SKM-1 (cell line): ENCODE results near the gene ICAM5.

Experiments used
- DNase-seq: peaks from one replicate; lab custom pipeline; 2025; ENCODE audit not compliant: unreplicated experiment; lab: John Stamatoyannopoulos, UW

ICAM5 gene

GRCh38 chr19:10317045-10317856 lies 27.5 kb downstream of the ICAM5 start:
- no peak for DNase-seq

DNA sequence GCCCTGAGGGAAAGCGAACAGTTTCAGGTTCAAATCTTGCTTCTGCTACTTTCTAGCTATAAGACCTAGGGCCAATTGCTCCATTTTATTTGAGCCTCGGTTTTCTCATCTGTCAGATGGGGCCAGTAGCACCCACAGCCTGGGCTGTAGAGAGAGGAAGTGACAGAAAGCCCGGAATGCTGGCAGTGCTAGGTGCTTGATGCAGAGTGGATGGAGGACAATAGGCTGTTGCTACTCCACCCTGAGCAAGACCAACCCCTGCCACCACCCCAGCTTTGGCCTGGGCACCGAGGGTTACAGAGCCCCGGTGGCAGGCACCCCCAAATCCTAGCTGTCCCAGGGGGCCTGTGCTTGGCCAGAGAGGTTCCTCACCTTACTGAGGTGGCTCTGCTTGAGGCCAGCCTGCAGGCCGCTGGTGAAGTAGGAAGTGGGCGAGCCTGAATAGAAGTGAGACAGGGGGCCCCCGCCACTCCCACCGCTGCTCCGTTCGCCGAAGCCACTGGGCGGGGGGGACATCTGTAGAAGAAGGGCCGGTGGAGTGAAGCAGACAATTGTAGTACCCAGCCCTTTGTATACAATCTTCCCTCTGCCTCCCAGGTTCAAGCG lies 28.2 kb downstream of the ICAM5 start:
- DNase-seq: no peak

- no peak for DNase-seq
These were observed 29.3 kb downstream of the ICAM5 start for GRCh38 chr19:10318807-10319682.

DNA sequence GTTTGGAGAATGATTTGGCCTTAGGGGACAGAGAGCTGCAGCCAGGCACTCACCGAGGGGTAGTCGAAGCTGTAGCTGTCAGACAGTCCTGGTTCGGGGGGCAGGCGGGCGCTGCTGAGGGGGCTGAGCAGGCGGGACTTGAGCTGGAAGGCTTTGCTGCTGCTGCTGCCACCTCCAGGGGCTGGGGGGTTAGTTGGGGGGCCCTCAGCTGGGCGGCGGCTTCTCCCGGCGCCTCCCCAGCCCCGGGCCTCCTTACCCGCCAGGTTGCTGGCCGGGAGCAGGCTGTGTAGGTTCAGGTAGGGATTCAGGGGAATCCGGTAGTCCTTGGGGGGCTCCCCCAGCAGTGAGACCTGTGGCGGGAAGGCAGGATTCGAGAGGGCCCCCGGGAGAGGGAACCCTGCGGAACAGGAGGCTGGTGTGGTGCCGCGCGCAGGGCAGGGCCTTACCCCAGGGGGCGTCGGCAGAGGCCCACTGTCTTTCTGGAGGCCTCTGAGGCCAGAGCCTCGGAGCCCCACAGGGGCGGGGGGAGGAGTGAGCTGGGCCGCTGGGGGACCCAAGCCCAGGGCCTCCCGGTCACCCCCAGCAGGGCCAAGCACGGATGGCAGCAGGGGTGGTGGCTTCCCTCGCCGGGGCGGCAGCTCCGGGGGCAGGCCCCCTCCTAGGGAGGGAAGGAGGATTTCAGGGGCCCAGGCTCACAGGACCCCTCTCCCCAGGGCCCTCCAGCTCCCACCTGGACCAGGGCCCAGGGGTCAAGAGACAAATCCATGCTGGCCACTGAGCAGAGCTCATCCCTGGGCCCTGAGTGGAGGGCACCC lies 31.1 kb downstream of the ICAM5 start:
- DNase-seq: no peak

GRCh38 chr19:10321417-10321797 lies 31.7 kb downstream of the ICAM5 start:
- DNase-seq: no peak

- no peak for DNase-seq
These were observed 32.4 kb downstream of the ICAM5 start for GRCh38 chr19:10321874-10322835.

GRCh38 chr19:10325732-10326131 lies 36.0 kb downstream of the ICAM5 start:
- DNase-seq: no peak

DNA sequence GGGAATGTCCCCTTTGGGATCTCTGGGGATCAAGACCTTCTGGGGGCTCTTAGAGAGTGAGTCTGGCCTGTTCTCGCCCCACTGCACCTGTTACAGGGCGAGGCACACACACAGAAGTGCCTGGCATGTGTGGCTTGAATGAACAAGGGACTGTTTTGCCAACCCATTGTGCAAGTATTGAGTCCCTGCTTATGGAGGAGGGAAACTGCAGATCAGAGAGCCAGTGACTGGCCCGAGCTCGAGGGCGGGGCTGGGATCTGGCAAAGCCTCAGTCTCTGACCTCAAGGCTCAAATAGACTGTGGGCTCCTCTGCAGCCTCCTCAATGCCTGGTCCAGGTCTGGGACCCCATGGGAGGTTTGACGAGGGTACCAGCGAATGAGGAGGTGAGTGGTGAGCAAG lies 38.0 kb downstream of the ICAM5 start:
- DNase-seq: no peak

DNA sequence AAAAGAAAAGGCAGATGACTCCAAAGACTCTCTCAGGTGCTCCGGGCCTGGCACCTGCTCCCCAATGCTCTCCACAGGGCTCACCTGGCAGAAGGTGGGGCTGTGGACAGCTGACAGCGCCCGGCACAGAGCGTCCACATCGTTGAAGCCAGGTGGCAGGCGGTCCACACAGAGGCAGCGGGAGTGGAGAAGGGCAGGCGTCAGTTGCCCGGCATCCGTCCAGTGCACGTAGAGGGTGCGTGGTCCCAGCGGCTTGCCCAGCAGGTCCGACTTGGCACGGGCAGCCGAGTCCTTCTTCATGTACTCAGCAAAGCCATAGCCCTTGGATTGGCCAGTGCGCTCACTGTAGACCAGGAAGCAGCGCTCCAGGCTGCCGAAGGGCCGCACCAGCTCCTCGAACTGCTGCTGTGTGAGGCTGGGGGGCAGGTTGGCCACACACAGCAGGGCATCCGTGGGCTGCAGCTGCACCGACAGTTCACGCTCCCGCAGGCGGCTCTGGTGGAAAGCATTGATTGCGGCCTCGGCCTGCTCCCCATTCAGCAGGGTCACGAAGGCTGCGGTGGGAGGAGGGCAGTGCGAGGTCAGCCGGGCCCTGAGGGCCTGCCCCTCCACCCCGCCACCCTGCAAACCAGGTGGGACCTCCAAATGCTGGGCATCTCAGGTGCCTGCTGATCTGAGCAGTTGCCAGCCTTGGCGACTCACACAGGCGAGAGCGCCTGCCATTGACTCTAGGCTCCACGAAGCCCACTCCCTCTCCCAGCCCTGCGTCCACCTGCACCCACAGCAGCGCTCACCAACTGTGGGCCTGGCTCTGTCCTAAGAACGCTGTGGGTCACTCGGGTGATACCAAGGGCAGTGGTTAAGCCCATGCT lies 39.0 kb downstream of the ICAM5 start:
- no peak for DNase-seq

DNA sequence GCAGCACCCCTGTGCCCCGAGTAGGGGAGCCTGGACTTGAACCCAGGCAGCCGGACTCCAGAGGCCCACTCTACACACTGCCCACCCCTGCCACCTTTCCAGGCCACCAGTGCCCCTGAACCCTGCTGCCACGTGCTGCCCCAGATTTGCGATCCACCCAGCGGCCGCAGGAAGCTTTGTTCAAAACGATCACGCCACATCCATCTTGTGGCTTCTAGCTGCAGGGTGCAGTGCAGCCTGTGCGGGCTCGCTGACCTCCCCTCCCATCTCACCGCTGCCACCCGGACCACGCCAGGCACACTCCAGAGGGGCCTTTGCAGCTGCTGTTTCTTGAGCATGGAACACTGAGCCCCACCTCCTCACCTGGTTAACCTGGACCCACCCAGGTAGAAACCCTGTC lies 39.8 kb downstream of the ICAM5 start:
- no peak for DNase-seq

DNA sequence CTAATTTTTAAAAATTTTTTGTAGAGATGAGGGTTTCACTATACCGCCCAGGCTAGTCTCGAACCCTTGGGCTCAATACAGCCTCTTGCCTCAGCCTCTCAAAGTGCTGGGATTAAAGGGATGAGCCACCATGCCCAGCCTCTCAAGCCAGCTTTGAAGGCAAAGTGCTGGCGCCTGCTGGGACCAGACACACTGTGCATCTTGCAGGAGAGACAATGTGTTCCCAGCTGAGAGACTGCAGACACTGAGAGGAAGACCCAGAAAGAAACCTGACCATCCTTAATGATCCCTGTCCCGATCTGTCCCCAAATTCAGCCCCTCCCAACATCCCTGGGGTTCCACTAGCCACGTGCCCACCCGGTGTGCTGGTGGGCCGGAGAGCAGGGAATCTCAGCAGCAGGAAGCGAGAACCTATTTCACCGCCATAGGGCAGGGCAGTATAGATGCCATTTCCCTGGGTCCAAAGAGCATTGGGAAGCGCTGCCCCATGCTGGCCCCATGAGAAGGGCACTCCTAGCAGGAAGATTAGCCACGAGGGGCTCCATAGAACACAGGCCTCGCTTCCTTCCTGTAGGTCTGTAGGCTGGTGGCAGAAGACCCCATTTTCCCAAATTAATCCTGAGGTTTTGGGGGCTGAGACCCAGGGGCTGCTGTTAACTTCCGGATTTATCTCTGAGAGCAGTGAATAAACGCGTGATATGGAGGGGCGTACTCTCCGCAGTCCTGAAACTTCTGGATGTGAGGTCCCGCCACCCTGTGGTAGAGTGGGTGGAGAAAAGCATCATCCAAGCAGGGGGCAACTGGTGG lies 42.6 kb downstream of the ICAM5 start:
- DNase-seq: no peak

- DNase-seq: peak; percentile 89
These were observed 43.4 kb downstream of the ICAM5 start, which contains the start of gene RAVER1 for GRCh38 chr19:10332965-10333757. RAVER1 (minus strand) TSS chr19:10333529; CDS start chr19:10333507, 22 bp downstream.

GRCh38 chr19:10333758-10334587 lies 44.2 kb downstream of the ICAM5 start:
- no peak for DNase-seq

- no peak for DNase-seq
These were observed 45.0 kb downstream of the ICAM5 start for GRCh38 chr19:10334588-10335351.

DNA sequence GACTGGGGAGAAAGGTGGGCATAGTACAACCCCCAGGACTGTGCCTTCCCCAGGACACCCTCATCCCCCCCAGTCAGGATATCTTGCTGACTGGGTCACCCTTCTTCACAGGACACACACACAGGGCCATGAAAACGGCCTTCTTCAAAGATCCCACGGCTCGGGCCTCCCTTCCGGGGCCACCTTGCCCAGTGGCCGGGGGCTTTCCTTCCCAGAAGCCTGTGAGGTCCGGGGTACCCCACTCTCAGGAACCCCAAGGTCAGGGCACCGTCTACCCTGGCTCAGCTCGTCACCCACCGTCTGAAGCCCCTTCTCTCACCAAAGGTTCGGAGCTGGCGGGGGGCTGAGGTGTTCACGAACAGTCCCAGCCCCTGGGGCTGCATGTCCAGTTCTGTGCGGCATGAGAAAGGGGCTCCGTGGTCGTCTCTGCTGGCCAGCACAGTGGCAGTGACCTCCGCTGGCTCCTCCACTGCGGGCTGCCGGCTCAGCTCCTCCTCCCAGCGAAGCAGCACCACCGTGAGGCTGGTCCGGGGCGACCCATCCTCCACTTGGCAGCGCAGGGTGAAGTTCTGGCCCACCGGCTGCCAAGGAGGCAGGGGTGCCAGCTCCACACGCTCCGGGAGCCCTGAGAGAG lies 45.7 kb downstream of the ICAM5 start:
- no peak for DNase-seq
